HepG2 (cell line): Measurements from ENCODE around the gene ADARB2.

Experiments used
- ZNF512B ChIP-seq: sonication (generic); formaldehyde crosslinking; IDR thresholded peaks from 2 replicates; pipeline ENCODE4 v1.5.1; 2020; ENCODE audit warnings: missing genetic modification reagents, mild to moderate bottlenecking, borderline replicate concordance
- TF ChIP-seq, protein P1 (sequence below): sonication (generic); formaldehyde crosslinking; IDR thresholded peaks from 2 replicates; pipeline ENCODE4 v1.5.0; 2020; ENCODE audit warnings: mild to moderate bottlenecking, missing genetic modification reagents, moderate library complexity

- no peak for TF ChIP-seq ZNF512B (CRISPR knock-in tag)
- TF ChIP-seq, protein P1, sequence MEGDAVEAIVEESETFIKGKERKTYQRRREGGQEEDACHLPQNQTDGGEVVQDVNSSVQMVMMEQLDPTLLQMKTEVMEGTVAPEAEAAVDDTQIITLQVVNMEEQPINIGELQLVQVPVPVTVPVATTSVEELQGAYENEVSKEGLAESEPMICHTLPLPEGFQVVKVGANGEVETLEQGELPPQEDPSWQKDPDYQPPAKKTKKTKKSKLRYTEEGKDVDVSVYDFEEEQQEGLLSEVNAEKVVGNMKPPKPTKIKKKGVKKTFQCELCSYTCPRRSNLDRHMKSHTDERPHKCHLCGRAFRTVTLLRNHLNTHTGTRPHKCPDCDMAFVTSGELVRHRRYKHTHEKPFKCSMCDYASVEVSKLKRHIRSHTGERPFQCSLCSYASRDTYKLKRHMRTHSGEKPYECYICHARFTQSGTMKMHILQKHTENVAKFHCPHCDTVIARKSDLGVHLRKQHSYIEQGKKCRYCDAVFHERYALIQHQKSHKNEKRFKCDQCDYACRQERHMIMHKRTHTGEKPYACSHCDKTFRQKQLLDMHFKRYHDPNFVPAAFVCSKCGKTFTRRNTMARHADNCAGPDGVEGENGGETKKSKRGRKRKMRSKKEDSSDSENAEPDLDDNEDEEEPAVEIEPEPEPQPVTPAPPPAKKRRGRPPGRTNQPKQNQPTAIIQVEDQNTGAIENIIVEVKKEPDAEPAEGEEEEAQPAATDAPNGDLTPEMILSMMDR (CRISPR knock-in tag): no peak
Observed at GRCh38 chr10:1657479-1657878, 79.8 kb downstream of the ADARB2 start.
